ENCODE measurements around the gene PIGQ. TPM values are rescaled to one million over a fixed set of nuclear protein-coding genes. Genes with fewer than 3 reads are reported as not detected.

The PIGQ gene
- total and polyA plus RNA-seq, 2 of the 8 experiments (the other 6 are each of a cell fraction or from before 2014, with no cell fraction given) = 36.0 to 49.2 TPM

- no peak overlapping the region for H2AFZ ChIP-seq (ENCODE audit: low read length)
- no peak for FAIRE-seq
Observed at GRCh38 chr16:533391-534123, 36.2 kb upstream of the PIGQ start.

More at GRCh38 chr16:533391-534123, 36.2 kb upstream of the PIGQ start:
- WGBS, 2 experiments (ENCODE audit: extremely low coverage in 1 of 2, insufficient coverage in 1 of 2, insufficient read length in 1 of 2, insufficient replicate concordance in 2 of 2, low coverage in 1 of 2, low lambda C conversion rate in 2 of 2, missing lambda C conversion rate in 1 of 2) = 91% methylated on average over 25 of the region's 30 CpGs; no CpG with 5 or more reads in 1 of the 2 experiments
- peaks cover 0 to 9% (median 5%) of the 10 kb centered on the region in 4 experiments; a peak in 5 of 7 replicates for H3K4me1 ChIP-seq (replicated peaks in 1 of 4; ENCODE audit: control insufficient read depth in 3 of 4, insufficient read depth in 4 of 4, low read length in 3 of 4)
- no peak for TF ChIP-seq BCL11A (IDR thresholded peaks at IDR 0.05; ENCODE audit: low read depth in 2 of 2, low read length in 2 of 2)
- TF ChIP-seq CTCF (IDR thresholded peaks at IDR 0.05; ENCODE audit: control extremely low read depth in 1 of 3, insufficient read depth in 1 of 3, low read depth in 1 of 3, low read length in 3 of 3) = peak in 1 of 3 experiments; percentile 1; a peak in 1 of 4 replicates
- no peak for TF ChIP-seq KDM5A (IDR thresholded peaks at IDR 0.05; ENCODE audit: low read length)
- TF ChIP-seq POLR2AphosphoS5 (IDR thresholded peaks at IDR 0.05; ENCODE audit: low read depth, low read length) = no peak
- TF ChIP-seq HDAC6 (IDR thresholded peaks at IDR 0.05; ENCODE audit: low read depth, low read length) = no peak
- ChIA-PET POLR2A (ENCODE audit: partially characterized antibody) (interaction anchor here (1.1 to 1.7 kb wide), 2 partner anchors 22 to 105 kb away, joined by 4 read pairs; no protein-coding TSS in a partner anchor), CTCF (ENCODE audit: partially characterized antibody) (interaction anchor here (0.6 to 3.0 kb wide), 16 partner anchors 8 to 326 kb away, joined by 3 to 14 read pairs (median 4); no protein-coding TSS in a partner anchor)
- no peaks in the 10 kb centered on the region; the same call in 1 of the 2 replicates for H3K23me2 ChIP-seq (ENCODE audit: low read depth, low read length)
- H3K79me1 ChIP-seq (ENCODE audit: low read depth, low read length) = peaks cover 22% of the 10 kb centered on the region
- H3K18ac ChIP-seq (ENCODE audit: extremely low read depth, low read length) = no peak overlapping the region
- no peak overlapping the region for H3K23ac ChIP-seq (ENCODE audit: insufficient read length)
- no peak for DNase-seq (ENCODE audit: low read depth in 1 of 2, low spot score in 2 of 2)
- no peak overlapping the region; the same call in 1 of the 2 replicates for H3K27ac ChIP-seq (ENCODE audit: low read depth, low read length)
- no peak overlapping the region for H4K5ac ChIP-seq (ENCODE audit: insufficient read length, low read depth, low read length)
- no peaks in the 10 kb centered on the region; a peak in 2 of 8 replicates for H3K36me3 ChIP-seq (ENCODE audit: control insufficient read depth in 2 of 4, insufficient read depth in 4 of 4, low read length in 3 of 4)
- no peak overlapping the region for H4K91ac ChIP-seq (replicated peaks; ENCODE audit: insufficient read length, low read length)
- H3K14ac ChIP-seq (ENCODE audit: insufficient read length) = no peak overlapping the region
- peak overlapping the region; percentile 28; the same call in 1 of the 2 replicates for H4K8ac ChIP-seq (ENCODE audit: extremely low read depth, insufficient read depth, low read length)
- H4K20me1 ChIP-seq (replicated peaks in 1 of 2; ENCODE audit: control insufficient read depth in 1 of 2, insufficient read depth in 2 of 2, low read length in 2 of 2) = peaks cover 15 to 47% of the 10 kb centered on the region in 2 experiments
- no peak overlapping the region for H3K4ac ChIP-seq (replicated peaks; ENCODE audit: insufficient read length, low read depth, low read length)
- H2BK120ac ChIP-seq (replicated peaks; ENCODE audit: low read depth, low read length) = no peak overlapping the region
- H3K56ac ChIP-seq (replicated peaks; ENCODE audit: insufficient read length, low read depth, low read length) = no peak overlapping the region
- H3K27me3 ChIP-seq (replicated peaks in 1 of 4; ENCODE audit: control insufficient read depth in 3 of 4, extremely low read depth in 1 of 4, insufficient read depth in 3 of 4, low read length in 3 of 4) = no peaks in the 10 kb centered on the region
- H3K9ac ChIP-seq (replicated peaks in 1 of 4; ENCODE audit: extremely low read depth in 1 of 4, low read depth in 3 of 4, low read length in 3 of 4) = no peak overlapping the region
- no peaks in the 10 kb centered on the region for H3K9me3 ChIP-seq (ENCODE audit: insufficient read depth in 2 of 2, low read depth in 1 of 2, low read length in 1 of 2)
- H2BK5ac ChIP-seq (ENCODE audit: low read depth, low read length) = no peak overlapping the region
- H2BK12ac ChIP-seq (ENCODE audit: low read depth, low read length) = no peak overlapping the region
- no peak overlapping the region for H3K4me2 ChIP-seq (ENCODE audit: insufficient read depth in 1 of 2, low read depth in 2 of 2, low read length in 2 of 2)
- no peak overlapping the region for H2BK15ac ChIP-seq (ENCODE audit: low read length)
- no peak overlapping the region for H2BK20ac ChIP-seq (ENCODE audit: low read length)
- no peak overlapping the region for H2AK5ac ChIP-seq (ENCODE audit: low read depth, low read length)
- H3K79me2 ChIP-seq (ENCODE audit: control insufficient read depth in 1 of 2, insufficient read depth in 2 of 2, low read length in 2 of 2) = peaks cover 6 to 56% of the 10 kb centered on the region in 2 experiments; a peak in 3 of 4 replicates
- no peak overlapping the region for H3K4me3 ChIP-seq (ENCODE audit: extremely low read depth in 1 of 4, insufficient read depth in 2 of 4, low read depth in 3 of 4, low read length in 4 of 4)

All from H1 (cell line).